Bronchial epithelial cell (primary cell): ENCODE measurements around the gene DCAF5. TPM values are rescaled to one million over a fixed set of nuclear protein-coding genes. Genes with fewer than 3 reads are reported as not detected.
A peak's percentile ranks its signal among the peaks of the same experiment; 100 is the strongest.
"Not testable (repeated sequence)": the region's sequence is repeated elsewhere in the genome, so short reads cannot be mapped to it uniquely, and the experiment has no call there.

ENCODE experiments used
- DNase-seq: peaks from one replicate; pipeline ENCODE4 v3.0.0-alpha.2; 2010; ENCODE audit warnings: low read depth
- FAIRE-seq: peaks from 2 replicates; lab custom pipeline; 2011; peaks lifted over from hg19 to GRCh38; lab: Jason Lieb, UNC
- H3K27me3 ChIP-seq: 2 replicates; pipeline ENCODE4 v1.5.1; 2011; ENCODE audit warnings: low read length; ENCODE audit not compliant: control insufficient read depth, insufficient read depth
- H3K36me3 ChIP-seq: 2 replicates; pipeline ENCODE4 v1.5.1; 2011; ENCODE audit warnings: low read length; ENCODE audit not compliant: control insufficient read depth, insufficient read depth
- H3K4me3 ChIP-seq: 2 replicates; pipeline ENCODE4 v1.5.1; 2011; ENCODE audit warnings: mild to moderate bottlenecking, low read depth, low read length, control low read depth
- CTCF ChIP-seq: IDR thresholded peaks from 2 replicates; pipeline ENCODE4 v1.5.1; 2011; ENCODE audit warnings: mild to moderate bottlenecking, moderate library complexity, low read length, control low read depth, inconsistent platforms; ENCODE audit not compliant: insufficient read depth, severe bottlenecking
- total RNA-seq: library from RNA; depleted of rRNA; stranded (reverse); fragments of >200 nt; gene quantifications from 2 replicates; pipeline ENCODE4 v1.2.1, GENCODE V29; 2014

Gene DCAF5
- total RNA-seq, 1 donor from 2014 or later, result 11.1 TPM

GRCh38 chr14:69079188-69079742 lies 73.7 kb downstream of the DCAF5 start:
- H3K4me3 ChIP-seq, result no peak overlapping the region
- H3K36me3 ChIP-seq, result peaks cover 3% of the 10 kb centered on the region
- no peak for FAIRE-seq
- peak; percentile 84 for DNase-seq
- no peaks in the 10 kb centered on the region for H3K27me3 ChIP-seq
- no peak for TF ChIP-seq CTCF

GRCh38 chr14:69077841-69078240 lies 75.1 kb downstream of the DCAF5 start:
- peak; percentile 92 for DNase-seq
- Histone ChIP-seq H3K27me3 (no peaks in the 10 kb centered on the region), H3K4me3 (no peak overlapping the region), H3K36me3 (peaks cover 8% of the 10 kb centered on the region)
- TF ChIP-seq CTCF, result no peak
- no peak for FAIRE-seq

GRCh38 chr14:69077185-69077584 lies 75.7 kb downstream of the DCAF5 start:
- FAIRE-seq, H3K36me3 ChIP-seq, H3K27me3 ChIP-seq, DNase-seq, H3K4me3 ChIP-seq: not testable (repeated sequence)

GRCh38 chr14:69076341-69076740 lies 76.6 kb downstream of the DCAF5 start:
- DNase-seq, result no peak
- FAIRE-seq, result no peak
- H3K4me3 ChIP-seq, result no peak overlapping the region
- no peak for TF ChIP-seq CTCF
- no peaks in the 10 kb centered on the region for H3K27me3 ChIP-seq
- peaks cover 6% of the 10 kb centered on the region for H3K36me3 ChIP-seq

- Histone ChIP-seq H3K27me3 (no peaks in the 10 kb centered on the region), H3K4me3 (no peak overlapping the region), H3K36me3 (peaks cover 10% of the 10 kb centered on the region)
- no peak for FAIRE-seq
- no peak for TF ChIP-seq CTCF
- DNase-seq, result no peak
These were observed 79.0 kb downstream of the DCAF5 start for GRCh38 chr14:69073915-69074314.

GRCh38 chr14:69073429-69073828 lies 79.5 kb downstream of the DCAF5 start:
- FAIRE-seq, result no peak
- no peak for DNase-seq
- H3K36me3 ChIP-seq, result peaks cover 10% of the 10 kb centered on the region
- no peaks in the 10 kb centered on the region for H3K27me3 ChIP-seq
- no peak overlapping the region for H3K4me3 ChIP-seq
- no peak for TF ChIP-seq CTCF
